HG02759 (cell line): ENCODE measurements around the gene ZNF684.
"Not testable (repeated sequence)": the region's sequence is repeated elsewhere in the genome, so short reads cannot be mapped to it uniquely, and the experiment has no call there.

ENCODE experiments used
- ATAC-seq: cut with Tn5 transposase; IDR thresholded peaks from one replicate; pipeline ENCODE4 v1.9.1; 2021; ENCODE audit warnings: mild to moderate bottlenecking, moderate library complexity; ENCODE audit not compliant: unreplicated experiment

ZNF684 gene

GRCh38 chr1:40531381-40532061 is at the start of gene ZNF684:
TSS of gene ZNF684 (plus strand) at chr1:40531637. CDS start at chr1:40533167, 1,530 bp downstream.
- peak; percentile 96 for ATAC-seq

- no peak for ATAC-seq
Observed at GRCh38 chr1:40495315-40495903, 36.0 kb upstream of the ZNF684 start.

GRCh38 chr1:40502651-40503050 is 28.8 kb upstream of the ZNF684 start:
- not testable (repeated sequence) for ATAC-seq

GRCh38 chr1:40507973-40508372 is 23.5 kb upstream of the ZNF684 start:
- no peak for ATAC-seq

GRCh38 chr1:40508375-40509341 is 22.8 kb upstream of the ZNF684 start, which contains the start of gene EXO5:
TSS of gene EXO5 (plus strand) at chr1:40508767. CDS start at chr1:40514545, 5,778 bp downstream.
- ATAC-seq = peak; percentile 97

- no peak for ATAC-seq
Observed at GRCh38 chr1:40519517-40519916, 11.9 kb upstream of the ZNF684 start.

- ATAC-seq = peak; percentile 6
Observed at GRCh38 chr1:40530735-40531380, 579 bp upstream of the ZNF684 start.

GRCh38 chr1:40532062-40532389 is 589 bp downstream of the ZNF684 start:
- no peak for ATAC-seq

- no peak for ATAC-seq
Observed at GRCh38 chr1:40532844-40533424, 1.5 kb downstream of the ZNF684 start.

GRCh38 chr1:40534589-40534988 is 3.2 kb downstream of the ZNF684 start:
- no peak for ATAC-seq

GRCh38 chr1:40535732-40536131 is 4.3 kb downstream of the ZNF684 start:
- no peak for ATAC-seq

GRCh38 chr1:40539338-40539737 is 7.9 kb downstream of the ZNF684 start:
- no peak for ATAC-seq

- ATAC-seq = no peak
Observed at GRCh38 chr1:40546957-40547356, 15.5 kb downstream of the ZNF684 start.

GRCh38 chr1:40553017-40553416 is 21.6 kb downstream of the ZNF684 start:
- ATAC-seq = no peak

- ATAC-seq = not testable (repeated sequence)
Observed at GRCh38 chr1:40554807-40555206, 23.4 kb downstream of the ZNF684 start.

GRCh38 chr1:40556121-40556520 is 24.7 kb downstream of the ZNF684 start:
- no peak for ATAC-seq

- not testable (repeated sequence) for ATAC-seq
Observed at GRCh38 chr1:40558241-40558640, 26.8 kb downstream of the ZNF684 start.

GRCh38 chr1:40562185-40562584 is 30.7 kb downstream of the ZNF684 start:
- no peak for ATAC-seq

GRCh38 chr1:40563266-40563665 is 31.8 kb downstream of the ZNF684 start:
- ATAC-seq = no peak

GRCh38 chr1:40564506-40564905 is 33.1 kb downstream of the ZNF684 start:
- ATAC-seq = no peak

- no peak for ATAC-seq
Observed at GRCh38 chr1:40564913-40565312, 33.5 kb downstream of the ZNF684 start.
